GM21528 (cell line): ENCODE measurements around the gene JSRP1.

ENCODE experiments used
- ATAC-seq: cut with Tn5 transposase; IDR thresholded peaks from one replicate; pipeline ENCODE4 v1.9.1; 2021; ENCODE audit warnings: mild to moderate bottlenecking, moderate library complexity; ENCODE audit not compliant: unreplicated experiment, low FRiP score

The JSRP1 gene

GRCh38 chr19:2221918-2222317 is 34.3 kb downstream of the JSRP1 start:
- ATAC-seq: no peak

GRCh38 chr19:2221250-2221831 is 34.9 kb downstream of the JSRP1 start:
- ATAC-seq: no peak

- no peak for ATAC-seq
Observed at GRCh38 chr19:2219726-2220125, 36.5 kb downstream of the JSRP1 start.

- ATAC-seq: no peak
Observed at GRCh38 chr19:2217591-2217990, 38.6 kb downstream of the JSRP1 start.

- no peak for ATAC-seq
Observed at GRCh38 chr19:2216361-2217225, 39.6 kb downstream of the JSRP1 start.

GRCh38 chr19:2215281-2215751 is 40.9 kb downstream of the JSRP1 start:
- no peak for ATAC-seq

GRCh38 chr19:2214251-2214650 is 42.0 kb downstream of the JSRP1 start:
- ATAC-seq: no peak

GRCh38 chr19:2213799-2214198 is 42.4 kb downstream of the JSRP1 start:
- ATAC-seq: no peak

- ATAC-seq: no peak
Observed at GRCh38 chr19:2212861-2213711, 43.1 kb downstream of the JSRP1 start.

- ATAC-seq: no peak
Observed at GRCh38 chr19:2210987-2211740, 45.1 kb downstream of the JSRP1 start.

- no peak for ATAC-seq
Observed at GRCh38 chr19:2210206-2210605, 46.0 kb downstream of the JSRP1 start.

GRCh38 chr19:2209408-2209807 is 46.8 kb downstream of the JSRP1 start:
- no peak for ATAC-seq

- no peak for ATAC-seq
Observed at GRCh38 chr19:2208975-2209374, 47.2 kb downstream of the JSRP1 start.

- no peak for ATAC-seq
Observed at GRCh38 chr19:2207991-2208860, 48.0 kb downstream of the JSRP1 start.

- no peak for ATAC-seq
Observed at GRCh38 chr19:2207008-2207407, 49.2 kb downstream of the JSRP1 start.

- ATAC-seq: no peak
Observed at GRCh38 chr19:2202366-2202765, 53.9 kb downstream of the JSRP1 start.
